Measurements from ENCODE around the gene ABHD6. TPM values are rescaled to one million over a fixed set of nuclear protein-coding genes. Genes with fewer than 3 reads are reported as not detected.

Gene ABHD6
- total RNA-seq, 4 donors from 2014 or later = 19.2 to 31.0 (median 21.5) TPM

- TF ChIP-seq CTCF (IDR thresholded peaks at IDR 0.05) = no peak
Measured at GRCh38 chr3:58341376-58341775, 103.8 kb downstream of the ABHD6 start.

GRCh38 chr3:58342676-58343075 is 105.1 kb downstream of the ABHD6 start:
- ATAC-seq (ENCODE audit: low FRiP score) (no peak), DNase-seq (ENCODE audit: low spot score) (no peak)
- TF ChIP-seq CTCF (IDR thresholded peaks at IDR 0.05) = no peak

More at GRCh38 chr3:58341376-58341775, 103.8 kb downstream of the ABHD6 start:
- DNase-seq (ENCODE audit: low spot score) = no peak
- ATAC-seq (ENCODE audit: low FRiP score) = no peak

Small RNA genes lying within 50 kb of the gene (small RNA-seq; reads per million reads assigned to genes)
- gene AC098479.1 = not detected

Other genes starting within 250 kb of the ABHD6 start
- 100 to 1,000 TPM in 3 of 4 donors, 10 to 100 TPM in 1; 82.5 to 192 (median 145) TPM for gene FLNB, start 229.4 kb upstream of the ABHD6 start, total RNA-seq
- gene DNASE1L3, start 26.8 kb upstream of the ABHD6 start, total RNA-seq = 10 to 100 TPM in 1 of 4 donors, 1 to 10 TPM in 3; 1.1 to 20.5 (median 3.8) TPM
- gene RPP14, start 68.5 kb downstream of the ABHD6 start, total RNA-seq = 10 to 100 TPM in 1 of 4 donors, 1 to 10 TPM in 3; 8.1 to 12.5 (median 8.8) TPM
- 10 to 100 TPM in 2 of 4 donors, 1 to 10 TPM in 2; 8.4 to 12.6 (median 10.4) TPM for gene HTD2, start 68.7 kb downstream of the ABHD6 start, total RNA-seq
- 10 to 100 TPM; 25.3 to 51.2 (median 39.3) TPM for gene PXK, start 95.1 kb downstream of the ABHD6 start, total RNA-seq
- 10 to 100 TPM; 59.6 to 87.6 (median 74.0) TPM for gene PDHB, start 196.0 kb downstream of the ABHD6 start, total RNA-seq

Measured in omental fat pad (tissue), 4 donors.